ENCODE results near the gene ZNF407.

DNA sequence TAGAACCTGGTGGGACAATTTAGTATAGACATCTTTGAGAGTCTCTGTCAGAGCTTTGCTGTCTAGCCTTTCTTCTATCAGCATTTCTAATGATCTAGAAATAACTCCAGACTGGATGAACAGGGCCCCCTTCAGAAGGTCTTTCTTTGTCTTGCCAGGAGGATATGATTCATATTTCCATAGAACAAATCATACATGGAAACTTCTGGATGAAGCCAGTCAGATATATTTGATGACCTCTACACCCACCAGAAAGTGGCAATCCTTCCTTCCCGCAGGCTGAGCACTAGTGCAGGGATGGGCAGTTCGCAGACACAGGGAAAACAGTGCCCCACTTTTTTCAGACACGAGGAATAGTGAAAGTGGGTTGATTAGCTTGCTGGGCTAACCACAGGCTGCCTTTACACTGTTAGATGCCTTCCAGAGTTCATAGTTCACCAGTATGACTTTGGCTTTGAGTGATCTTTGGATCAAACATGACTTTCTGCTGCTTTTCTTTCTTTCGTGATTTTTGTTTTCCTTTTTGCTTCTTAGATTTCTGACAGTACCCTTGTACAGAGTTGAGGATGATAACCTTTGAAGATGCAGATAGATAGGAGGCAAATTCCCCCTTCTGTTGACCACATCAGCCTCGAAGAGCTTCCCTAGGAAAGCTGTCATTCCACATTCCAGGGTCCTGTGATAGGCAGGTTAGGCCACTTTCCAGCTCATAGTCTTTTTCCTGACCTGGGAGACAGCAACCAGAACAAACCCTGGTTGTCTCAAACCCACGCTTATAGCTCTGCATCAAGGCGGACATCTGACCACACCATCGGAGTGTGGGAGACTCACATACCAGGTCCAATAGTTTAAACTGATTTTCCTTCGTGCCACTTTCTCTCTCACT, 237.0 kb downstream of the ZNF407 start:
- no peak for TF ChIP-seq CEBPB (IDR thresholded peaks at IDR 0.05)
- TF ChIP-seq, protein P1, sequence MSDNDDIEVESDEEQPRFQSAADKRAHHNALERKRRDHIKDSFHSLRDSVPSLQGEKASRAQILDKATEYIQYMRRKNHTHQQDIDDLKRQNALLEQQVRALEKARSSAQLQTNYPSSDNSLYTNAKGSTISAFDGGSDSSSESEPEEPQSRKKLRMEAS (IDR thresholded peaks at IDR 0.05): no peak
- TF ChIP-seq EP300 (IDR thresholded peaks at IDR 0.05; ENCODE audit: borderline replicate concordance): no peak
- TF ChIP-seq, protein P2, sequence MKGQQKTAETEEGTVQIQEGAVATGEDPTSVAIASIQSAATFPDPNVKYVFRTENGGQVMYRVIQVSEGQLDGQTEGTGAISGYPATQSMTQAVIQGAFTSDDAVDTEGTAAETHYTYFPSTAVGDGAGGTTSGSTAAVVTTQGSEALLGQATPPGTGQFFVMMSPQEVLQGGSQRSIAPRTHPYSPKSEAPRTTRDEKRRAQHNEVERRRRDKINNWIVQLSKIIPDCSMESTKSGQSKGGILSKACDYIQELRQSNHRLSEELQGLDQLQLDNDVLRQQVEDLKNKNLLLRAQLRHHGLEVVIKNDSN (IDR thresholded peaks at IDR 0.05): no peak
- TF ChIP-seq FOXM1 (IDR thresholded peaks at IDR 0.05; ENCODE audit: borderline replicate concordance, low read depth): no peak
- TF ChIP-seq CREB1 (IDR thresholded peaks at IDR 0.05; ENCODE audit: low read depth): no peak
- TF ChIP-seq NFIC (IDR thresholded peaks at IDR 0.05): no peak
- no peak for TF ChIP-seq TAF1 (IDR thresholded peaks at IDR 0.05; ENCODE audit: low read depth)

Data from Ishikawa (cell line).